NCI-H2029 treated with DMSO at 0.1 percent for 48 hours (cell line): Measurements from ENCODE around the gene SNURF.
"Not testable (repeated sequence)": the region's sequence is repeated elsewhere in the genome, so short reads cannot be mapped to it uniquely, and the experiment has no call there.

Experiments used
- DNase-seq: peaks from one replicate; lab custom pipeline; 2025; lab: John Stamatoyannopoulos, UW

Gene SNURF

GRCh38 chr15:24971052-24971451 lies 16.3 kb downstream of the SNURF start:
- no peak for DNase-seq

- DNase-seq: no peak
Observed at GRCh38 chr15:24971772-24972171, 17.0 kb downstream of the SNURF start.

- DNase-seq: not testable (repeated sequence)
Observed at GRCh38 chr15:24972707-24973106, 17.9 kb downstream of the SNURF start.

DNA sequence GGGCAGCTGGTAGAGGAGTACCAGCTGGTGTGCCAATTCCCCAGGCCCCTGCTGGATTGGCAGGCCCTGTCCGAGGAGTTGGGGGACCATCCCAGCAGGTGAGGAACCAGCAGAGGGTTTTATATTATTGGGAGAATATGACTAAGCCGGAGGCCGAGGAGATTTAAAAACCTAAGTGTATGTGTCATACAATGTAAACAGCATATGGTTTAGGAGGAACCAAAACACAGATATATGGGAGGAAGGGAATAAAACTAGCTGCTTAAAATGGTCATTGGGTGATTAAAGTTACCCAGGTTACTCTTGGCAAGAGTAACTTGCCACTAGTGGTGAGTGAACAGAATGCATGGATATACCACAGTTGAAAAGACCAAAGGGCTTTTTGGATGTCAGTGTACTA lies 22.1 kb downstream of the SNURF start:
- DNase-seq: no peak

DNA sequence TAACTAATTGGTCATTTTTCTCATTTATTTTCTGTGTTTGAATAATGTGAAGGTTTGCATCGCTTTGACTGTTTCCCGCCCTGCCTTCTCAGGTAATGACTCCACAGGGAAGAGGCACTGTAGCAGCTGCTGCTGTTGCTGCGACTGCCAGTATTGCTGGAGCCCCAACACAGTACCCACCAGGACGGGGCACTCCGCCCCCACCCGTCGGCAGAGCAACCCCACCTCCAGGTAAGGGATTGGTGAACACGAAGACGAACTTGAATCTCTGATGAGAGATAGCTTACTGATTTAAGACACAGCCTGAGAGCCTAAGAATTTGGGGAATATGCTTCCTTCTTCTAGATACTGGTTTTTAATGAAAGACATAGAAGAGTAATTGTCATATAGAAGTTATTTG lies 22.9 kb downstream of the SNURF start:
- DNase-seq: no peak

- no peak for DNase-seq
Observed at GRCh38 chr15:24985224-24985623, 30.4 kb downstream of the SNURF start.

DNA sequence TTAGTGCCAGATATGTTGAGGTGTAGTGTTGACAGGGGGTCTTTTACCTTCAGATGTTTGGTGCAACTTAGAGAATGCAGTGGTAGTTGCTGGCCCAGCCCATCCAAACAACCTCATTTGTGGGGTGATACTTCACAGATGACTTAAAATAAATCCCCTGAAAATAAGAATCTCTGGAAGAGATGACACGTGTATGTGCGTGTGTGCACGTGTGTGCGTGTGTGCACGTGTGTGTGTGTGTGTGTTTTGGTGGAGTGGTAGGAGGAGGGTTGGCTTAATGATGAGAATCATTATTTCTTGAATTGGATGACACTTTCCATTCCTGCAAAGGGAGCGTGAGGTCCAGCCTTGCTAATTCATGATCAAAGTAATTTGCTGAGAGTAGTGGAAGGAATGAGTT lies 31.9 kb downstream of the SNURF start:
- DNase-seq: no peak
